AG09309 (cell line): ENCODE measurements around the gene DGKH.
"Not testable (repeated sequence)": the region's sequence is repeated elsewhere in the genome, so short reads cannot be mapped to it uniquely, and the experiment has no call there.

Source experiments
- DNase-seq: peaks from one replicate; pipeline ENCODE4 v3.0.0-alpha.2; 2010; ENCODE audit warnings: low read depth
- H3K4me3 ChIP-seq: 2 replicates; pipeline ENCODE4 v1.5.1; 2011; ENCODE audit warnings: mild to moderate bottlenecking, low read depth, low read length, moderate library complexity; ENCODE audit not compliant: control insufficient read depth
- CTCF ChIP-seq: IDR thresholded peaks from 2 replicates; pipeline ENCODE4 v1.5.1; 2011; ENCODE audit warnings: mild to moderate bottlenecking, low read depth, low read length, inconsistent platforms; ENCODE audit not compliant: insufficient read depth, control insufficient read depth; ENCODE audit errors: missing control alignments

DGKH gene

GRCh38 chr13:42136518-42136917 is 88.1 kb downstream of the DGKH start:
- no peak for DNase-seq
- no peak overlapping the region for H3K4me3 ChIP-seq
- no peak for TF ChIP-seq CTCF

GRCh38 chr13:42137856-42138537 is 89.5 kb downstream of the DGKH start:
- H3K4me3 ChIP-seq = no peak overlapping the region
- TF ChIP-seq CTCF = no peak
- no peak for DNase-seq

GRCh38 chr13:42140494-42140893 is 92.0 kb downstream of the DGKH start:
- no peak for TF ChIP-seq CTCF
- DNase-seq = no peak
- no peak overlapping the region for H3K4me3 ChIP-seq

- not testable (repeated sequence) for H3K4me3 ChIP-seq, DNase-seq
Observed at GRCh38 chr13:42141052-42141451, 92.6 kb downstream of the DGKH start.

- no peak overlapping the region for H3K4me3 ChIP-seq
- TF ChIP-seq CTCF = no peak
- DNase-seq = no peak
Observed at GRCh38 chr13:42146359-42146758, 97.9 kb downstream of the DGKH start.

- no peak for DNase-seq
- H3K4me3 ChIP-seq = no peak overlapping the region
- TF ChIP-seq CTCF = no peak
Observed at GRCh38 chr13:42148538-42148937, 100.1 kb downstream of the DGKH start.

GRCh38 chr13:42149136-42149535 is 100.7 kb downstream of the DGKH start:
- DNase-seq = no peak
- no peak for TF ChIP-seq CTCF
- no peak overlapping the region for H3K4me3 ChIP-seq
